Stimulated activated CD4-positive, alpha-beta T cell treated with anti-CD3 and anti-CD28 coated beads, TNF-alpha, amount 100 ng/mL, for 1 hour (primary cell): Measurements from ENCODE around the gene LIMS1.
"Not testable (repeated sequence)": the region's sequence is repeated elsewhere in the genome, so short reads cannot be mapped to it uniquely, and the experiment has no call there.

ENCODE experiments used
- DNase-seq, 3 donors: peaks; one replicate each; pipeline ENCODE4 v3.0.0-alpha.2; 2020; ENCODE audit warnings: low read depth in 3 of 3, low spot score in 1 of 3

Gene LIMS1

GRCh38 chr2:108658553-108658952, 124.3 kb downstream of the LIMS1 start:
- DNase-seq = not testable (repeated sequence)

DNA sequence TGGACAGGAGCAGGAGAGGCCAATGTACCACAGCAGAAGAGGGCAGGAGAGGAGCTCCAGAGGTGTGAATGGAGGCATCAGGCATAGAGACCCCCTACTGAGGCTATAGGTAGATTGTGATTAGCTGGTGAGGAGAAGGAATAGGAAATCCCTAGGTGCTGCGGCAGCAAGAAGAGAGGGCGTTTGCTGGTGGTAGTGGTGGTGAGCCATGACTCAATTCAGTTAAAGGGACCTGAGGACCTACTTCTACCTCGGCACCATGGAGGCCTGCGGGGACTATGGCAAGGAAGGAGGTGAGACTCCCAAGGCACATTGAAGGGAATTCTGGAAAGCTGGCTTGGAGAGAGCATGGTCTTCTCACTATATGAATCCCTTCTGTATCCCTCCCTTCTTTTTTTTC, 127.2 kb downstream of the LIMS1 start:
- DNase-seq = not testable (repeated sequence)

GRCh38 chr2:108662207-108662612, 127.9 kb downstream of the LIMS1 start:
- not testable (repeated sequence) for DNase-seq

DNA sequence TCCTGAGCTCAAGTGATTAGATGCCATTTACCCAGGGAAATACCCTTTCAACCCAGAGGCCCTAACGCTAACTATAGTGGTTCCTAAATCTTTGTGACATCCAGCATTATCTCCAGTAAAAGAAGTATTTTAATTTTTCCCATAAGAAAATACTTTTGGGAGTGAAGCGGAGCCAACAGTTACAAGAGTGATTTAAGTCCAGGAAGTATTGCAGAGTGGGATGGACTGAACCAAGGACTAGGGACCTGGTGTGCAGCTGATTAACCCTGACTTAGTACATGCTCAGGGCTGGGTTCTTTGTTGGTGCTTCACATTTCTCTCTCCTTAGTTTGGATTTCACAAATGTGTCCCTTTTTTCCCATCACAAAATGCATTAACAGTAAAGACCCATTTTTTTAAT, 129.1 kb downstream of the LIMS1 start:
- not testable (repeated sequence) for DNase-seq

GRCh38 chr2:108664089-108664488, 129.8 kb downstream of the LIMS1 start:
- DNase-seq = not testable (repeated sequence)

GRCh38 chr2:108664979-108665378, 130.7 kb downstream of the LIMS1 start:
- not testable (repeated sequence) for DNase-seq

- DNase-seq = not testable (repeated sequence)
These were observed 131.7 kb downstream of the LIMS1 start for GRCh38 chr2:108665975-108666374.

GRCh38 chr2:108667140-108667539, 132.9 kb downstream of the LIMS1 start:
- not testable (repeated sequence) for DNase-seq

GRCh38 chr2:108670282-108670681, 136.0 kb downstream of the LIMS1 start:
- not testable (repeated sequence) for DNase-seq

DNA sequence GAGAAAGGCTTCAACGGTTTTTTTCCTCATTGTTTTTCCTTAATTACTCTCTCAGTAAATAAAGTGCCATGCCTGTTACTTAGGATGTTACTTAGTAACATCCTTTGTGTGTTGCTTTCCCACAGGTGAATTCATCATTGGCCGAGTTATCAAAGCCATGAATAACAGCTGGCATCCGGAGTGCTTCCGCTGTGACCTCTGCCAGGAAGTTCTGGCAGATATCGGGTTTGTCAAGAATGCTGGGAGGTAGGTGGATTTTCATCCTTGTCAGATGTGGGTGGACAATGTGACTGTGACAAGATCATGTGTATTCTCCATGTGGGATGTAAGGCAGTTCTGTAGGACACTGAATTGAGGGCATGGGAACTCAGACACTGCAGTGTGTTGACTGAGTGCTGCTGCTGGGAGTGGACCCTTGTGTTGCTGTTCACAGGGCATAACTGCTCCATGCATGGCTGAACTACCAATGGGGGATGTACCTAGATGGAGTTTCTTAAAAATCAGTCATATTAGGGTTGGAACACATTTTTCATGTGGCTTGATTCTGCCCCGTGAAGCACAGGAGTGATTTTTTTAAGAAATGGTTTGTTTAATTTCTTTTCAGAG, 138.0 kb downstream of the LIMS1 start:
- not testable (repeated sequence) for DNase-seq

GRCh38 chr2:108676522-108676921, 142.3 kb downstream of the LIMS1 start:
- not testable (repeated sequence) for DNase-seq

- DNase-seq = not testable (repeated sequence)
These were observed 143.0 kb downstream of the LIMS1 start for GRCh38 chr2:108677239-108677744.

DNA sequence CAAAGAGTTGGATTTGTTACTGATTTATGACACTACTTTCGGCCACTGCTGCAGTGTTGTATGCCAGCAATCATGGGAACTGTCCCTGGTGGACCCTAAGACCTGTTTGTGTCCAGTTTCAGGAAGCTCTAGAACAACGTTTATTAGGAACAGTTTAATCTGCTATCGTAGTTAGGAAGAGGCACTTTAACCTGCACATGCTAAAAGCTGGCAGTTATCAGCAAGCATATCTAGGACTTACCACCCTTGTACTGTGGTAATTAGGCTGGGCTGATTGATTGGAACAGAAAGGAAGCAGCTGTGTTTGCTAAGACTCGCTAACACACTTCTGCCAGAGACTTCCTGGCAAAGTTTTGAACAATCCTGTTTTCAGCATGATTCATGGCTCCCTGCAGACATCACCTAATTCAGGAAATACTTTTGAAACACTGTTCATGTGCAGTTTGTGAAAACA, 144.0 kb downstream of the LIMS1 start:
- DNase-seq = not testable (repeated sequence)

DNA sequence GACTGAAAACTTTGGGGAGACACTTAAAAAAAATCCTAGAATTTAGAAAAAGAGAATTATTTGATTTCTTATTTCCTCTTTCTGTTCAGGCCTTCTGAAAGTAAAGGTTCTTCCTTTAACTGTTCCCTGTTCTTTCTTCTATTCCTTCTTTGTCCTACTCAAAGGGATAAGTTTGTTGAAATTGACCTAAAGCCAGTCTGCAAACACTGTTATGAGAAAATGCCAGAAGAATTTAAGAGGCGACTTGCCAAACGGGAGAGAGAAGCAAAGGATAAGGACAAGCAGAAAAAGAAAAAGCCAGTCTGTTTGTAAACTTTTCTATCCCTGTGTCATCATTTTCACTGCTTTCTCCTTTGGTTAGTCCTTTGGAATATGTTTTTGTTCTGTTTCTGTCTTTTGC, 146.5 kb downstream of the LIMS1 start:
- not testable (repeated sequence) for DNase-seq

DNA sequence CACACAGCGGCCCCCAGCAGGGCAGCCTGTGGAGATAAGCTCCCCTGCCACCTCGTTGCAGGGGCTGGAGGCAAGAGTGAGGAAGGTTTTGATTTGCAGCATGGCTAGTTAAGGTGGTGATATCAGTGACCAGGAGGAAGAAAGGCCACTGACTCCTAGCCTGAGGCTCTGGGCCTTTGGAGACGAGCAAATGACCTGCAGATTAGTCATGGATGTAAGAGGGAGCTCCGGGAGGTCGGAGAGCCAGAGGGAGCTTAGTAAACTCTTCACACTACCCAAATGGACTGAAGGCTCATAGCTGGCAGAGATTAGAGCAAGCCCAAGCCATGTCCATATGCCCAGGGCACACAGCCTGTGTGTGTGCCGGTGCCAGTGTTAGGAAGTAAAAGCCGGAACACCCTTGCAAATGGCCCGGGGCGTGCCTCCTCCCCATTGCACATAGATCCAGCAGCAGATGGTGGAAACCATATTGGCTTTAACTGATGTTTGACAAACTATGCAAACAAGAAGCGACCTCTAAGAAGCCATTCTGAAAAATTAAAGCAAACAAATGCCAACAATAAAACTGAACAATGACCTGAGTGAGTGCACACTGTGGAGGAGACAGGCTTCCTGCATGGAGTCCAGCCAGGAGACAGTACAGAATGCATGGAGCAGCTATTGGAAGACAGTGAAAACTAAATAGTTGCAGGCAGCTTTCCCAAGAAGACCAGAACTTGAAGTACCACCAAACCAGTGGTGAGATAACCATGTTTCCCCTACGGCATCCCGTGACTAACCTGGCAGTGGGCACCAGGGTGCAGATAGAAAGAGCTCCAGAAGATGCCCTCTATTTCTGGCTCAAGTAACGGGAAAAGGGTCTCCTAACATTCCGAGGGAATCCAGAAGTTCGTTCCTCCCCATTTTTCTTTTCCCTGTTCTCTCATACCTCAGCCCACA, 154.8 kb downstream of the LIMS1 start:
- DNase-seq = not testable (repeated sequence)

DNA sequence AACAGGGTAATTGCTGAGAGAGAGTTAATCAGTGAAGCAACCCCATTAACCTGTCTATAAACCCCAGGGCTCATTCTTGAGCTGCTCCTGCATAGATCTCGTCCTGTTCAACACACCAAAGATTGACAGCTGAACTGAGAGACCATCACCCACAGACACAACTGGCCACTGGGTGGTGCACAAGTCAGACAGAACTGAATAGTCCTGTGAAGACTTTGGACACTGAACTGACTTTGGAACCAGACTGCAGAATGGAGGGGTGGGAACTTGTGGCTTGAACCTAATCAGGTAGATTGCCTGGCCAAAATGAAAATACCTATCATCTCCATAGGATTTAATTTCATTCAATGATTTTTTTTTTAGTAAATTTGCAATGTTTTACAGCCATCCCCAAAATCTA, 155.7 kb downstream of the LIMS1 start:
- not testable (repeated sequence) for DNase-seq

DNA sequence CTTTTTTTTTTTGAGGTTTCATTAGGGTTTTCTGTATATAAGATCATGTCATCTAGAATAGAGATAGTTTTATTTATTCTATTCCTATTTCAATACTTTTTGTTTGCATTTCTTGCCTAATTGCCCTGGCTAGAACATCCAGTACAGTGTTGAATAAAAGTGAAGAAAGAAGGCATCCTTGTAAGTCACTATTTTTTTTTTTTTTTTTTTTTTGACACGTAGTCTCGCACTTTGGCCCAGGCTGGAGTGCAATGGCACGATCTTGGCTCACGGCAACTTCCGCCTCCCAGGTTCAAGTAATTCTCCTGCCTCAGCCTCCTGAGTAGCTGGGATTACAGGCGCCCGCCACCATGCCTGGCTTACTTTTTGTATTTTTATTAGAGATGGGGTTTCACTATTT, 157.2 kb downstream of the LIMS1 start:
- no peak for DNase-seq

DNA sequence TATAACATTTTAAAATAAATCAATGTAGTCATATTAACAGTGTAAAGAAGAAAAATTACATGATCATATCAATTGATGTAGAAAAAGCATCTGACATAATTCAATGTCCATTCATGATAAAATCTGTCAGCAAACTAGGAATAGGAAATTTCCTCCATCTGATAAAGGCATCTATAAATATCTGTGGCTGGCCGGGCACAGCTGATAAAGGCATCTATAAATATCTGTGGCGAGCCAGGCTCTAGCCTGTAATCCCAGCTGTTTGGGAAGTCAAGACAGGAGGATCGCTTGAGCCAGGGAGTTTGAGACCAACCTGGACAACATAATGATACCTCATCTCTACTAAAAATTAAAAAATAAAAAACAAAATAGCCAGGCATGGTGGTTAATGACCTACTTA, 166.9 kb downstream of the LIMS1 start:
- DNase-seq = no peak

DNA sequence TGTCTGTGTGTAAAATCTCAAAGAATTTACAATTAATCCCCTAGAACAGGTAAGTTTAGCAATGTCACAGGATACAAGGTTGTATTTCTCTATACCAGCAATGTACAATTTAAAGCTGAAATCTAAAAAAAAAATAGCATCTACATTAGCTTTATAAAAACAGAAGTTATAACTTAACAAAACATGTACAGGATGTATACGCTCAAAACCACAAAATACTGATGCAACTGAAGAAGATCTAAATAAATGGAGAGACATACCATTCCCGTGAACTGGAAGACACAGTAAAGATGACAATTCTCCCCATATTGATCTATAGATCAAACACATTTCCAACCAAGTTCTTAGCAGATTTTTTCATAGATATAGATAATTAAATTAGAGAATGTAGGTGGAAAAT, 167.5 kb downstream of the LIMS1 start:
- DNase-seq = no peak

DNA sequence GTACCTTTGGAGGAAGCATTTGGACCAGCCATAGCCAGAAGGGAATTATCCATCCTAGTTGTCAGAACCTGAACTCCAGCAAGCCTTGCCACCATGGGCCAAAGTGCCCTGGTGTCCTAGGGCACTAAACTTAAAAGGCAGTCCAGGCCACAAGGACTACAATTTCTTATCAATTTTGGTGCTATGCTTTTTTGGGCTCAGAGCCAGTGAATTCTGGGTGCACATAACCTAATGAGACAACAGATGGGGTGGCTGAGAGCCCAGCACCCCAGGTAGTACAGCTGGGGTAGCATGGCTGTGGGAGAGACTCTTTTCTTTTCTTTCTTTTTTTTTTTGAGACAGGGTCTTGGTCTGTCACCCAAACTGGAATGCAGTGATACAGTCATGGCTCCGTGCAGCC, 170.6 kb downstream of the LIMS1 start:
- no peak for DNase-seq

DNA sequence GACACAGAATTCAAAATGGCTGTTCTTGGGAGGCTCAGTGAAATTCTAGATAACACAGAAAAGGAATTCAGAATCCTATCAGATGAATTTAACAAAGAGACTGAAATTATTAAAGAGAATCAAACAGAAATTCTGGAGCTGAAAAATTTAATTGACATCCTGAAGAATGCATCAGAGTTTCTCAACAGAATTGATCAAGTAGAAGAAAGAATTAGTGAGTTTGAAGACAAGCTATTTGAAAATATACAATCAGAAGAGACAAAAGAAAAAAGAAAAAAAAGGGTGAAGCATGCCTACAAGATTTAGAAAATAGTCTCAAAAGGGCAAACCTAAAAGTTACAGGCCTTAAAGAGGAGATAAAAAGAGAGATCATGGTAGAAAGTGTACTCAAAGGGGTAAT, 173.0 kb downstream of the LIMS1 start:
- no peak for DNase-seq

GRCh38 chr2:108716971-108717370, 182.7 kb downstream of the LIMS1 start:
- not testable (repeated sequence) for DNase-seq
